M059J (cell line): Measurements from ENCODE around the gene MYPN. TPM values are rescaled to one million over a fixed set of nuclear protein-coding genes. Genes with fewer than 3 reads are reported as not detected.
"Not testable (repeated sequence)": the region's sequence is repeated elsewhere in the genome, so short reads cannot be mapped to it uniquely, and the experiment has no call there.

Experiments
- DNase-seq: peaks from one replicate; pipeline ENCODE4 v3.0.0-alpha.2; 2012; ENCODE audit warnings: low read depth
- total RNA-seq: library from RNA; depleted of rRNA; stranded (reverse); fragments of >200 nt; shearing (Covaris generic); gene quantifications from 2 replicates; pipeline ENCODE4 v1.2.3, GENCODE V29; 2014; rRNA removed

The MYPN gene, protein sequence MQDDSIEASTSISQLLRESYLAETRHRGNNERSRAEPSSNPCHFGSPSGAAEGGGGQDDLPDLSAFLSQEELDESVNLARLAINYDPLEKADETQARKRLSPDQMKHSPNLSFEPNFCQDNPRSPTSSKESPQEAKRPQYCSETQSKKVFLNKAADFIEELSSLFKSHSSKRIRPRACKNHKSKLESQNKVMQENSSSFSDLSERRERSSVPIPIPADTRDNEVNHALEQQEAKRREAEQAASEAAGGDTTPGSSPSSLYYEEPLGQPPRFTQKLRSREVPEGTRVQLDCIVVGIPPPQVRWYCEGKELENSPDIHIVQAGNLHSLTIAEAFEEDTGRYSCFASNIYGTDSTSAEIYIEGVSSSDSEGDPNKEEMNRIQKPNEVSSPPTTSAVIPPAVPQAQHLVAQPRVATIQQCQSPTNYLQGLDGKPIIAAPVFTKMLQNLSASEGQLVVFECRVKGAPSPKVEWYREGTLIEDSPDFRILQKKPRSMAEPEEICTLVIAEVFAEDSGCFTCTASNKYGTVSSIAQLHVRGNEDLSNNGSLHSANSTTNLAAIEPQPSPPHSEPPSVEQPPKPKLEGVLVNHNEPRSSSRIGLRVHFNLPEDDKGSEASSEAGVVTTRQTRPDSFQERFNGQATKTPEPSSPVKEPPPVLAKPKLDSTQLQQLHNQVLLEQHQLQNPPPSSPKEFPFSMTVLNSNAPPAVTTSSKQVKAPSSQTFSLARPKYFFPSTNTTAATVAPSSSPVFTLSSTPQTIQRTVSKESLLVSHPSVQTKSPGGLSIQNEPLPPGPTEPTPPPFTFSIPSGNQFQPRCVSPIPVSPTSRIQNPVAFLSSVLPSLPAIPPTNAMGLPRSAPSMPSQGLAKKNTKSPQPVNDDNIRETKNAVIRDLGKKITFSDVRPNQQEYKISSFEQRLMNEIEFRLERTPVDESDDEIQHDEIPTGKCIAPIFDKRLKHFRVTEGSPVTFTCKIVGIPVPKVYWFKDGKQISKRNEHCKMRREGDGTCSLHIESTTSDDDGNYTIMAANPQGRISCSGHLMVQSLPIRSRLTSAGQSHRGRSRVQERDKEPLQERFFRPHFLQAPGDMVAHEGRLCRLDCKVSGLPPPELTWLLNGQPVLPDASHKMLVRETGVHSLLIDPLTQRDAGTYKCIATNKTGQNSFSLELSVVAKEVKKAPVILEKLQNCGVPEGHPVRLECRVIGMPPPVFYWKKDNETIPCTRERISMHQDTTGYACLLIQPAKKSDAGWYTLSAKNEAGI (N-terminal part only)
- total RNA-seq = 30.8 and 34.5 TPM in 2 replicates

DNA sequence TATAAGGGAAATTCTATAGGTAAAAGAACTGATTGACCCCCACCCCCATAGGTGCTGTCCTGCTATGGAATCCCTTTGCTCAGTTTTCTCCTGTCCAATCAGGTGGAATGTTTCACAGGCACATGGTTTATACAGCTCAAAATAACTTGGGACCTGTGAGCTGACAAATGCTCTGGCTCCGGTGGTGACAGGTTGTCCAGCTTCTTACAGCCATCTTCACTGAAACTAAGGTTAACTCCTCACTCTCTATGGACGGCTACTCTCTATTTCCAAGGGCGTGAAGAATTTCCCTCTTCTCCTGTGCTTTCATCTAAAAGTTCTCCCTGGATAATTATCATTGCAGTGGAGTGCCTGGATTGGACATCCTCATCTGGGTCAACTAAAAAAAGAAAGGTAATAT is at the start of gene MYPN:
Gene MYPN (plus strand): TSS at position 158 of the 400 bp plus-strand sequence. CDS start 11,951 bp downstream, outside the sequence.
- no peak for DNase-seq

GRCh38 chr10:68067029-68067428 is 42.3 kb upstream of the MYPN start:
- no peak for DNase-seq

DNA sequence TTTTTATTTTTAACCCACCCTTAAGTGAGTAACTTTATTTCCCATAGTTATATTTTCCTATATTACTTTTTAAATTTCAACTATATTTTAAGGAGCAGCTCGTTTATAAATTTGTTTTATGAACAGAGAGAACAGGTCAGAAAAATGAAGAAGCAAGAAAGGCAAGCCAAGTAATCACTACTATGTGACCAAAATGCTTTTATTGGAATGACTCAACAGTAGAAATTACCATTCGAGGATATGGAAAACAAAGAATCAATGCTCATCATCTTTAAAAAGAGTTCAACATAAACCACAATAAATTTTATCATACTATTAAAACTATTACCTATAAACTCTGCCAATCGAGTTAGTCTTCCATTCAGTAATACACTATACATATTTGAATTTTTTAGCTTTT is 41.8 kb upstream of the MYPN start:
- no peak for DNase-seq

GRCh38 chr10:68073631-68074030 is 35.7 kb upstream of the MYPN start:
- DNase-seq = no peak

GRCh38 chr10:68074031-68074774 is 35.1 kb upstream of the MYPN start:
- peak; percentile 41 for DNase-seq

- peak; percentile 90 for DNase-seq
These were observed 34.3 kb upstream of the MYPN start, which contains the start of gene HERC4 for GRCh38 chr10:68074775-68075549. TSS of gene HERC4 (minus strand) at chr10:68075283. CDS start at chr10:68073108, 2,175 bp downstream.

DNA sequence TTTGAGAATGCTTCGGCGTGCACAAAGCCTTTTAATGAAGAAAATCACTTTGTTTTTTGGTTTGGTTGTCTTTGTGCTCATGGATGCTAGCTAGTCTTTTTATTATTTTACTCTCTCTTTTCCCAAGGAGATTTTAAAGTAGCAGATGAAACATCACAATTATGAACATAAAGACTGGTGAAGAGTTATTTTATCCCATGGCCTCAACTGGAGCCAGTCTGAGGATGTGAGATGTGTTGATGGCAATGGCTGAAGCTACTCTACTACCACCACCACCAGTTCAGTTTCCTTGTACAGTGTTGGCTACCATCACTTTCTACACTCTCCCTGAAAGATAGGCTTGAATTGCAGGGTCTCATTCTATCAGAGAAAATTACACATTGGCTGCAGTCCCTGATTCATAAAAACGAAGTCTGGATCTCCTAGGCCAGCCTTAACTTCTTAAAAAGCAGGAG is 33.7 kb upstream of the MYPN start:
- DNase-seq = no peak

DNA sequence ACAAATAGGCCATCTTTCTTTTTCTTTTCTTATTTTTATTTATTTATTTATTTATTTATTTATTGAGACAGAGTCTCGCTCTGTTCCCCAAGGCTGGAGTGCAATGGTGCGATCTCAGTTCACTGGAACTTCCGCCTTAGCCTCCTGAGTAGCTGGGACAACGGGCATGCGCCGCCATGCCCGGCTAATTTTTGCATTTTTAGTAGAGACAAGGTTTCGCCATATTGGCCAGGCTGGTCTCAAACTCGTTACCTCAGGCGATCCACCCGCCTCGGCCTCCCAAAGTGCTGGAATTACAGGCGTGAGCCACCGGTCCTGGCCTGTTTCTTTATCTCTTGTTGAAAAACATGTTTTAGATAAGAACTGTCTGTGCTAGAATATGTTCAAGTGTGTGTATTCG is 33.2 kb upstream of the MYPN start:
- not testable (repeated sequence) for DNase-seq

DNA sequence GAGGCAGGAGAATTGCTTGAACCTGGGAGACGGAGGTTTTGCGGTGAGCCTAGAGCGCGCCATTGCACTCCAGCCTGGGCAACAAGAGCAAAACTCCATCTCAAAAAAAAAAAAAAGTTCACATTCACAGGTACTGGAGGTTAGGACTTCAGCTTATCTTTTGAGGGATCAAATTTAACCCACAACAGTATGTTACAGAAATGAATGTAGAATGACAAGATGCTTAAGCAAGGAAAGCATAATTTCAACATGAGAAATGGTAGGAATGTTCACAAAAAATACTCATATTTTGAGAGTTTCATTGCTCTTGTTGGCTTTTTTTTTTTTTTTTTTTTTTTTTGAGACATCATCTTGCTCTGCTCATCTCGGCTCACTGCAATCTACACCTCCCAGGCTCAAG is 32.3 kb upstream of the MYPN start:
- DNase-seq = no peak

- DNase-seq = no peak
These were observed 29.9 kb upstream of the MYPN start for GRCh38 chr10:68079434-68079833.

GRCh38 chr10:68080853-68081431 is 28.3 kb upstream of the MYPN start:
- no peak for DNase-seq

- no peak for DNase-seq
These were observed 27.4 kb upstream of the MYPN start for GRCh38 chr10:68081916-68082315.

DNA sequence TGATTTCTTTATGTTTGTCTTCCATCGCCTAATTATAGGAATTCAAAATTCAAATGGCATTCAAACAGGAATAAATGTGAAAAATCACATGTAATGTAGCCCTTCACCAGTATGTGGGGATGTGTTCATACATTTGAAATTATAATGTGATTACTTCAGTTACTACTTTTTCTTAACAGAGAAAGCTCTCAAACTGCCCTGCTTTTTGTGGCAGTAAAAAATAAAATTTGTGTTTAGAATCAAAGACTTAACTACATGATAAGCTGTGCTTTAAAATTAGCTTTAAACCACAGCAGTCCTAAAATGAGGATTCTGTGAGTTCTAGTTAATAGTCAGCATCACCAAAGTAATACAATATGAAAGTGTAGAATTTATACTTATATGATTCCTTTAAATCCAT is 26.4 kb upstream of the MYPN start:
- peak; percentile 61 for DNase-seq

GRCh38 chr10:68083953-68084352 is 25.3 kb upstream of the MYPN start:
- no peak for DNase-seq

DNA sequence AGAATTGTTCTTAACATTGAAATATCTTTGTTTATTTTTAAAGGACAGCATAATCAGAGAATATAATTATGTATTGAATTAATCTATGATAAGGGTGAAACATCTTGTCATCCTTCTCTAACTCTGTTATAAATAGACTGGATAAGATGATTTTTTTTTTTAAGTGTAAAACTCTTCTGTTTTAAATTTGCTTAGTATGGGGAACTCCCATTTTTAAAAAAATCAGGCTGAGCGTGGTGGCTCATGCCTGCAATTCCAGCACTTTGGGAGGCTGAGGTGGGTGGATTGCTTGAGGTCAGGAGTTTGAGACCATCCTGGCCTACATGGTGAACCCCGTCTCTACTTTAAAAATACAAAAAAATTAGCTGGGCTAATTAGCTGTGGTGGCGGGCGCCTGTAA is 24.8 kb upstream of the MYPN start:
- DNase-seq = no peak

DNA sequence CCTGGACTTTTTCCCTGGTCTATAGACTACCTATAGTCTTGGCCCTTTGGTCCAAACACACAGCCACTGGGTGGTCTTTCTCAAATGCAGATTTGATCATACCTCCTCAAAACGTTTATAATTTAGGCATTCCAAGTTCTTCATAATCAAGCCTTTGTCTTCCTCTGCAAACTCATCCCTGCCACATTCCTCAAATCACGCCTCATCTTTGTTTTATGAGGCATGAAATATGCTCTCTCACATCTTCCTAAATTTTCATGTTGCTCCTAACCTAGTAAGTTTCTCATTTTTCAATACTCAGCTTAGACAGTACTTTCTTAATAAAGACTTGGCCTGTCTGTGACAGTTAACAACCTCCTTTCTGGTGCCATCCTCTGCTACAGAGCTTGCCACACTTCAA is 23.3 kb upstream of the MYPN start:
- peak; percentile 55 for DNase-seq

DNA sequence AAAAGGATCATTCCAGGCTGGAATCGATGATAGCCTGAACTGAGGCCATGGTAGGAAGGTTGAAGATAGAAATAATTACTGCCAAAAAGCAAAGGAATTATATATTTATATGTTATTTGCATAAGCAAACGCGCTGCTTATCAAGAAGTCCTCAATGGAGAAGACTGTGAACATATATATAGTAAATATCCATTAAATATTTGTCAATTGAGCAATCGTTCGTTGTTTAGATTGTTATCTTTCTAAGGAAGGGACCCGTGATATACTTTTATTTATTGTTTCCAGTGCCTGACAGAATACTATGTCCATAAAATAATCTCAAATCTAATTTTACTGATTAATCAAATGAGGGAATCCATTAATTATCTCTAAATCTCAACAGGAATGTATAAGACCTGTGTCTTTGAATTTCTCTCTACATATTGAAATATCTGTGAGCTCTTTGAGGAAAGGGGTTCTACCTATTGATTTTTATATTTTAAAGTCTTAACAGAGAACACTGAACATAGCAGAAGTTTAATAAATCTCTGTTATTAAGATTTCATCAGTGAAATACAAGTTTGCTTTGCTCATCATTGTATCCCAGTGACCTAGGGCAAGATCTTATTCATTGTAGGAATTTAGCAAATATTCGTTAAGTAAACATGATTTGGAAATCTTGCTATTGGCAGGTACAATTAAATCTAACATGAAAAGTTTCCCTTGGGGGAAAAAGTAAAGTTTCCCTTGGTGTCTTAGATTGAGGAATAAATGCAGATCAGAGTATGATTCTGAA is 22.2 kb upstream of the MYPN start:
- no peak for DNase-seq

DNA sequence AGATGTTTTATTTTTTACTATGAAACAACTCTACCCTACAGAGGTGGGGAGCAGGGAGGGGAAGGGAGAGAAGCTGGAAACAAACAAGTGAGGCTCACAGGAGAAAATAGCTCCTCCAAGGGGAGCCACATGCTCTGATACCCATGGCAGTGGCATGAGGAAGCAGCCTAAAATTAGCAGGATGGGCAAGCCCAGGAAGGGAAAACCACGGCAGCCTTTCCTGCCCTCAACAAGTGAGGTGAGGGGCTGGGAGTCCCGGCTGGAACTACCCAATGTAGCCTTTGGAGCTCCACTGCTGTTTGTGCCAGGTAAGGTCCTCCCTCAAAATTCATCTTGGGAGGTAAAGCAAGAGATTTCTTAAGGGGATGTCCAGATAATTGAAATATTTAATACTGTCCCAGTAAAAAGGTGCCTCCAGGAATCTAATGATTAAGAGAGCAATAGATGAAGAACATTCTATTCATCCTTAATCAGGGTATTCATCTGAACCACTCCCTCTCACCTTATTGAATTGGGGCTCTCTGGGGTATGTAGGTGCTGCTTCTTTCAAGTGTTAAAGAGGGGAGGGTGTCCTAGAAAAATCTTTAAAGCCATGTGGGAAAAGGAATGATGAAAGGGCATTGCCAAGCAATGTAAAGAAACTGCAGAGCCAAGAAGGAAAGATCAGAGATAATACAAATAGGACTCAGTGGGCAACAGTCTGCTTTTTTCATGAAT is 21.4 kb upstream of the MYPN start:
- peak; percentile 64 for DNase-seq
